ENCODE results near the gene OLFML3.

- TF ChIP-seq CTCF (conservative IDR thresholded peaks at IDR 0.05; ENCODE audit: low read length) (peak; percentile 31; the same call in 1 of the 2 replicates), EZH2phosphoT487 (IDR thresholded peaks at IDR 0.05; ENCODE audit: borderline replicate concordance) (no peak)
Observed at GRCh38 chr1:113963281-113963906, 15.9 kb upstream of the OLFML3 start.

All from Loucy (cell line).